Ishikawa (cell line): Measurements from ENCODE around the gene RANBP3L.

Experiments used
- CEBPB ChIP-seq: IDR thresholded peaks from 2 replicates; pipeline ENCODE4 v1.6.1; 2012
- CREB1 ChIP-seq: IDR thresholded peaks from 2 replicates; pipeline ENCODE4 v1.6.1; 2012; ENCODE audit warnings: low read depth
- EGR1 ChIP-seq: IDR thresholded peaks from 2 replicates; pipeline ENCODE4 v1.6.1; 2012
- EP300 ChIP-seq: IDR thresholded peaks from 2 replicates; pipeline ENCODE4 v1.6.1; 2012; ENCODE audit warnings: borderline replicate concordance
- FOXM1 ChIP-seq: IDR thresholded peaks from 2 replicates; pipeline ENCODE4 v1.6.1; 2012; ENCODE audit warnings: low read depth, borderline replicate concordance
- NFIC ChIP-seq: IDR thresholded peaks from 2 replicates; pipeline ENCODE4 v1.6.1; 2012
- RAD21 ChIP-seq: IDR thresholded peaks from 2 replicates; pipeline ENCODE4 v1.6.1; 2012; ENCODE audit warnings: low read depth
- TAF1 ChIP-seq: IDR thresholded peaks from 2 replicates; pipeline ENCODE4 v1.6.1; 2012; ENCODE audit warnings: low read depth, mild to moderate bottlenecking
- TCF12 ChIP-seq: IDR thresholded peaks from 2 replicates; pipeline ENCODE4 v1.6.1; 2012; ENCODE audit warnings: low read depth
- TEAD4 ChIP-seq: IDR thresholded peaks from 2 replicates; pipeline ENCODE4 v1.6.1; 2012
- YY1 ChIP-seq: IDR thresholded peaks from 2 replicates; pipeline ENCODE4 v1.6.1; 2012; ENCODE audit warnings: low read depth
- ZBTB7A ChIP-seq: IDR thresholded peaks from 2 replicates; pipeline ENCODE4 v1.6.1; 2012; ENCODE audit warnings: low read depth
- TF ChIP-seq, protein P1 (sequence below): IDR thresholded peaks from 2 replicates; pipeline ENCODE4 v1.6.1; 2012
- TF ChIP-seq, protein P2 (sequence below): IDR thresholded peaks from 2 replicates; pipeline ENCODE4 v1.6.1; 2012
- TF ChIP-seq, protein P3 (sequence below): IDR thresholded peaks from 2 replicates; pipeline ENCODE4 v1.6.1; 2012; ENCODE audit warnings: low read depth, mild to moderate bottlenecking

The RANBP3L gene

GRCh38 chr5:36305571-36306326, 4.0 kb upstream of the RANBP3L start:
- TF ChIP-seq ZBTB7A = no peak
- TF ChIP-seq FOXM1 = no peak
- TF ChIP-seq RAD21 = peak; percentile 86
- no peak for TF ChIP-seq CREB1
- TF ChIP-seq TEAD4 = no peak
- no peak for TF ChIP-seq TAF1

GRCh38 chr5:36304095-36304805, 2.5 kb upstream of the RANBP3L start:
- TF ChIP-seq TEAD4 = no peak
- TF ChIP-seq FOXM1 = no peak
- no peak for TF ChIP-seq CEBPB
- TF ChIP-seq, protein P1, sequence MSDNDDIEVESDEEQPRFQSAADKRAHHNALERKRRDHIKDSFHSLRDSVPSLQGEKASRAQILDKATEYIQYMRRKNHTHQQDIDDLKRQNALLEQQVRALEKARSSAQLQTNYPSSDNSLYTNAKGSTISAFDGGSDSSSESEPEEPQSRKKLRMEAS = no peak
- TF ChIP-seq TAF1 = no peak
- no peak for TF ChIP-seq ZBTB7A
- TF ChIP-seq YY1 = no peak
- TF ChIP-seq TCF12 = no peak
- TF ChIP-seq, protein P2, sequence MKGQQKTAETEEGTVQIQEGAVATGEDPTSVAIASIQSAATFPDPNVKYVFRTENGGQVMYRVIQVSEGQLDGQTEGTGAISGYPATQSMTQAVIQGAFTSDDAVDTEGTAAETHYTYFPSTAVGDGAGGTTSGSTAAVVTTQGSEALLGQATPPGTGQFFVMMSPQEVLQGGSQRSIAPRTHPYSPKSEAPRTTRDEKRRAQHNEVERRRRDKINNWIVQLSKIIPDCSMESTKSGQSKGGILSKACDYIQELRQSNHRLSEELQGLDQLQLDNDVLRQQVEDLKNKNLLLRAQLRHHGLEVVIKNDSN = no peak
- TF ChIP-seq NFIC = no peak
- TF ChIP-seq RAD21 = no peak
- no peak for TF ChIP-seq CREB1
- TF ChIP-seq EP300 = no peak

- TF ChIP-seq YY1 (no peak), EP300 (no peak), EGR1 (no peak), TCF12 (no peak), RAD21 (no peak), CREB1 (no peak), CEBPB (no peak), TEAD4 (no peak), ZBTB7A (no peak), NFIC (no peak), TAF1 (no peak), FOXM1 (no peak)
- TF ChIP-seq, protein P1 = no peak
- TF ChIP-seq, protein P2 = no peak
- TF ChIP-seq, protein P3, sequence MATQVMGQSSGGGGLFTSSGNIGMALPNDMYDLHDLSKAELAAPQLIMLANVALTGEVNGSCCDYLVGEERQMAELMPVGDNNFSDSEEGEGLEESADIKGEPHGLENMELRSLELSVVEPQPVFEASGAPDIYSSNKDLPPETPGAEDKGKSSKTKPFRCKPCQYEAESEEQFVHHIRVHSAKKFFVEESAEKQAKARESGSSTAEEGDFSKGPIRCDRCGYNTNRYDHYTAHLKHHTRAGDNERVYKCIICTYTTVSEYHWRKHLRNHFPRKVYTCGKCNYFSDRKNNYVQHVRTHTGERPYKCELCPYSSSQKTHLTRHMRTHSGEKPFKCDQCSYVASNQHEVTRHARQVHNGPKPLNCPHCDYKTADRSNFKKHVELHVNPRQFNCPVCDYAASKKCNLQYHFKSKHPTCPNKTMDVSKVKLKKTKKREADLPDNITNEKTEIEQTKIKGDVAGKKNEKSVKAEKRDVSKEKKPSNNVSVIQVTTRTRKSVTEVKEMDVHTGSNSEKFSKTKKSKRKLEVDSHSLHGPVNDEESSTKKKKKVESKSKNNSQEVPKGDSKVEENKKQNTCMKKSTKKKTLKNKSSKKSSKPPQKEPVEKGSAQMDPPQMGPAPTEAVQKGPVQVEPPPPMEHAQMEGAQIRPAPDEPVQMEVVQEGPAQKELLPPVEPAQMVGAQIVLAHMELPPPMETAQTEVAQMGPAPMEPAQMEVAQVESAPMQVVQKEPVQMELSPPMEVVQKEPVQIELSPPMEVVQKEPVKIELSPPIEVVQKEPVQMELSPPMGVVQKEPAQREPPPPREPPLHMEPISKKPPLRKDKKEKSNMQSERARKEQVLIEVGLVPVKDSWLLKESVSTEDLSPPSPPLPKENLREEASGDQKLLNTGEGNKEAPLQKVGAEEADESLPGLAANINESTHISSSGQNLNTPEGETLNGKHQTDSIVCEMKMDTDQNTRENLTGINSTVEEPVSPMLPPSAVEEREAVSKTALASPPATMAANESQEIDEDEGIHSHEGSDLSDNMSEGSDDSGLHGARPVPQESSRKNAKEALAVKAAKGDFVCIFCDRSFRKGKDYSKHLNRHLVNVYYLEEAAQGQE = no peak
Observed at GRCh38 chr5:36300927-36301540, 668 bp downstream of the RANBP3L start.

- TF ChIP-seq TCF12 = no peak
- no peak for TF ChIP-seq CEBPB
- TF ChIP-seq ZBTB7A = no peak
- TF ChIP-seq TEAD4 = no peak
- TF ChIP-seq, protein P2 = no peak
- TF ChIP-seq EGR1 = no peak
- no peak for TF ChIP-seq RAD21
- TF ChIP-seq CREB1 = no peak
- TF ChIP-seq, protein P1 = no peak
- no peak for TF ChIP-seq EP300
- TF ChIP-seq, protein P3 = no peak
- TF ChIP-seq TAF1 = no peak
Observed at GRCh38 chr5:36300191-36300926, 1.3 kb downstream of the RANBP3L start.
